IMR-90 (cell line): ENCODE results near the gene B3GNT5. TPM values are rescaled to one million over a fixed set of nuclear protein-coding genes. Genes with fewer than 3 reads are reported as not detected.

Experiments used
- ATAC-seq: fragments of 200-7000 bp; cut with Tn5 transposase; 2 replicates; pipeline ENCODE4 v1.9.1; 2020; ENCODE audit warnings: low read depth, mild to moderate bottlenecking, moderate library complexity
- BruUV-seq: library from RNA; stranded (reverse); fragments of 400-500 nt; replicated peaks from 2 replicates; lab custom pipeline; 2021; lab: Mats Ljungman, UMichigan
- CTCF ChIA-PET: fragments of 300-600 bp; formaldehyde crosslinking; extraction: SDS; loops from one replicate; lab custom pipeline; 2021; ENCODE audit warnings: antibody characterized with exemption; lab: Yijun Ruan, JAX
- POLR2A ChIA-PET: fragments of 300-600 bp; sonication (Branson Sonifier 250); formaldehyde crosslinking; loops from one replicate; lab custom pipeline; 2022; ENCODE audit warnings: antibody characterized with exemption; ENCODE audit not compliant: unreplicated experiment; lab: Charles Lee
- DNase-seq: peaks from one replicate; pipeline ENCODE4 v3.0.0; 2013
- H2AFZ ChIP-seq: replicated peaks from 2 replicates; pipeline ENCODE3; 2013; ENCODE audit warnings: low read length, mild to moderate bottlenecking; ENCODE audit not compliant: poor library complexity
- H2AK5ac ChIP-seq: 2 replicates; pipeline ENCODE4 v1.6.1; 2013; ENCODE audit warnings: low read depth, low read length, inconsistent platforms
- H2AK9ac ChIP-seq: replicated peaks from 2 replicates; pipeline ENCODE3; 2013; ENCODE audit warnings: mild to moderate bottlenecking, low read depth, low read length, moderate library complexity; ENCODE audit not compliant: poor library complexity
- H2BK120ac ChIP-seq: 2 replicates; pipeline ENCODE4 v1.6.1; 2013; ENCODE audit warnings: low read depth, low read length, inconsistent platforms
- H2BK15ac ChIP-seq: 3 replicates; pipeline ENCODE4 v1.6.1; 2013; ENCODE audit warnings: low read depth, low read length, inconsistent platforms
- H2BK20ac ChIP-seq: 2 replicates; pipeline ENCODE4 v1.6.1; 2013; ENCODE audit warnings: low read depth, mild to moderate bottlenecking, inconsistent platforms, low read length, moderate library complexity
- H2BK5ac ChIP-seq: 2 replicates; pipeline ENCODE4 v1.6.1; 2013; ENCODE audit warnings: mild to moderate bottlenecking, low read depth, low read length, inconsistent platforms; ENCODE audit not compliant: poor library complexity, severe bottlenecking
- H3K14ac ChIP-seq: replicated peaks from 2 replicates; pipeline ENCODE4 v1.6.1; 2013; ENCODE audit warnings: low read depth, low read length, inconsistent platforms
- H3K18ac ChIP-seq: 2 replicates; pipeline ENCODE4 v1.6.1; 2013; ENCODE audit warnings: low read depth, low read length, control low read depth
- H3K23ac ChIP-seq: 2 replicates; pipeline ENCODE4 v1.6.1; 2013; ENCODE audit warnings: low read depth, low read length, inconsistent platforms
- H3K27ac ChIP-seq: 2 replicates; pipeline ENCODE4 v1.5.1; 2013; ENCODE audit warnings: mild to moderate bottlenecking, control low read depth, low read length; ENCODE audit not compliant: insufficient read depth
- H3K27me3 ChIP-seq: 2 replicates; pipeline ENCODE4 v1.6.1; 2013; ENCODE audit warnings: low read length; ENCODE audit not compliant: control insufficient read depth, insufficient read depth
- H3K36me3 ChIP-seq: 2 replicates; pipeline ENCODE4 v1.6.1; 2013; ENCODE audit warnings: low read length, mixed read lengths; ENCODE audit not compliant: control insufficient read depth, insufficient read depth
- H3K4ac ChIP-seq: 2 replicates; pipeline ENCODE4 v1.6.1; 2013; ENCODE audit warnings: low read depth, low read length, inconsistent platforms
- H3K4me1 ChIP-seq: 2 replicates; pipeline ENCODE4 v1.6.1; 2013; ENCODE audit warnings: low read length, mixed read lengths; ENCODE audit not compliant: control insufficient read depth, insufficient read depth
- H3K4me2 ChIP-seq: 2 replicates; pipeline ENCODE4 v1.6.1; 2013; ENCODE audit warnings: low read depth, mild to moderate bottlenecking, control low read depth, low read length, moderate library complexity
- H3K4me3 ChIP-seq: 2 replicates; pipeline ENCODE4 v1.5.1; 2013; ENCODE audit warnings: low read depth, mild to moderate bottlenecking, control low read depth, low read length, moderate library complexity; ENCODE audit not compliant: insufficient read depth
- H3K56ac ChIP-seq: 2 replicates; pipeline ENCODE4 v1.6.1; 2013; ENCODE audit warnings: low read length, inconsistent platforms; ENCODE audit not compliant: insufficient read depth; ENCODE audit errors: extremely low read depth
- H3K79me1 ChIP-seq, 2 experiments: 2 replicates each; pipeline ENCODE4 v1.6.1; 2013; ENCODE audit warnings: low read length in 2 of 2, inconsistent platforms in 1 of 2, low read depth in 1 of 2
- H3K9ac ChIP-seq: 2 replicates; pipeline ENCODE4 v1.6.1; 2013; ENCODE audit warnings: low read depth, low read length, control low read depth
- H3K9me1 ChIP-seq: 2 replicates; pipeline ENCODE4 v1.6.1; 2013; ENCODE audit warnings: low read length, inconsistent platforms; ENCODE audit not compliant: insufficient read depth
- H3K9me3 ChIP-seq: 2 replicates; pipeline ENCODE4 v1.6.1; 2013; ENCODE audit warnings: low read length; ENCODE audit not compliant: control insufficient read depth, insufficient read depth
- H4K20me1 ChIP-seq: 2 replicates; pipeline ENCODE4 v1.6.1; 2013; ENCODE audit warnings: low read length, inconsistent platforms; ENCODE audit not compliant: insufficient read depth
- H4K5ac ChIP-seq: 2 replicates; pipeline ENCODE4 v1.6.1; 2013; ENCODE audit warnings: mild to moderate bottlenecking, low read depth, low read length, control low read depth
- H4K8ac ChIP-seq, 2 experiments: 2 replicates each; pipeline ENCODE4 v1.6.1; 2013; ENCODE audit warnings: low read depth in 2 of 2, low read length in 2 of 2, control low read depth in 1 of 2, inconsistent platforms in 1 of 2
- H4K91ac ChIP-seq: 2 replicates; pipeline ENCODE4 v1.6.1; 2013; ENCODE audit warnings: low read depth, low read length, inconsistent platforms; ENCODE audit not compliant: insufficient read depth
- CEBPB ChIP-seq: IDR thresholded peaks from 2 replicates; pipeline ENCODE4 v1.6.1; 2012; ENCODE audit warnings: low read depth, low read length, improper control_type of control experiment
- CHD1 ChIP-seq: IDR thresholded peaks from 2 replicates; pipeline ENCODE4 v1.6.1; 2012; ENCODE audit warnings: low read depth, low read length, improper control_type of control experiment
- CTCF ChIP-seq: conservative IDR thresholded peaks from 2 replicates; pipeline ENCODE4 v1.5.1; 2012; ENCODE audit warnings: mild to moderate bottlenecking, low read depth, low read length, improper control_type of control experiment
- FOS ChIP-seq: fragments of 150-350 bp; IDR thresholded peaks from 2 replicates; pipeline ENCODE4 v1.6.1; 2016; ENCODE audit warnings: low read depth, low read length
- MAZ ChIP-seq: IDR thresholded peaks from 2 replicates; pipeline ENCODE4 v1.6.1; 2012; ENCODE audit warnings: low read depth, mild to moderate bottlenecking, low read length, improper control_type of control experiment, moderate library complexity, borderline replicate concordance
- NFE2L2 ChIP-seq: fragments of 150-350 bp; IDR thresholded peaks from 2 replicates; pipeline ENCODE4 v1.6.1; 2016; ENCODE audit warnings: low read depth, mild to moderate bottlenecking, low read length
- RAD21 ChIP-seq: IDR thresholded peaks from 2 replicates; pipeline ENCODE4 v1.6.1; 2012; ENCODE audit warnings: low read length, improper control_type of control experiment
- RFX5 ChIP-seq: IDR thresholded peaks from 2 replicates; pipeline ENCODE4 v1.8.0; 2012; ENCODE audit warnings: low read depth, mild to moderate bottlenecking, low read length, moderate library complexity
- SMC3 ChIP-seq: fragments of 150-350 bp; IDR thresholded peaks from 2 replicates; pipeline ENCODE4 v1.6.1; 2016; ENCODE audit warnings: low read depth, mild to moderate bottlenecking, antibody characterized with exemption, low read length, moderate library complexity
- USF2 ChIP-seq: fragments of 150-350 bp; IDR thresholded peaks from 2 replicates; pipeline ENCODE4 v1.6.1; 2017; ENCODE audit warnings: mild to moderate bottlenecking, antibody characterized with exemption, low read length, low read depth
- WGBS, 2 experiments: methylation state at CpG; one replicate each; pipeline versions ENCODE4 v1.1.5 to v1.1.7; 2013; ENCODE audit warnings: missing lambda C conversion rate in 2 of 2; ENCODE audit not compliant: insufficient read length in 1 of 2; ENCODE audit errors: extremely low coverage in 2 of 2; 5-methylcytosine and 5-hydroxymethylcytosine counted together
- dilution Hi-C: fragments of 300-500 bp; cut with HindIII; formaldehyde crosslinking; loops from one replicate; pipeline ENCODE4 v1.14.3; 2018; ENCODE audit warnings: low sequenced_read_pairs; ENCODE audit not compliant: unreplicated experiment
- in situ Hi-C: fragments of 300-500 bp; cut with MboI; formaldehyde crosslinking; loops from 3 replicates; pipeline ENCODE4 v1.14.3; 2019; ENCODE audit warnings: low sequenced_read_pairs, inconsistent platforms, mixed read lengths
- intact Hi-C: fragments of 100-400 bp; cut with micrococcal nuclease; formaldehyde crosslinking; loops from 2 replicates; pipeline ENCODE4 v1.10.0; 2022
- polyA plus RNA-seq, 3 experiments: library from polyadenylated mRNA; depleted of rRNA; stranded (reverse); fragments of >200 nt; gene quantifications; 2 replicates each; pipeline ENCODE4 v1.2.3, GENCODE V29; 2012; ENCODE audit warnings: low replicate concordance in 1 of 3
- total RNA-seq: library from RNA; depleted of rRNA; stranded (reverse); fragments of >200 nt; gene quantifications from 2 replicates; pipeline ENCODE4 v1.2.3, GENCODE V29; 2012

B3GNT5 gene
- total and polyA plus RNA-seq, 2 of the 4 experiments (the other 2 are of a cell fraction) = 1.6 to 3.4 TPM

GRCh38 chr3:183317886-183318865 is 65.1 kb downstream of the B3GNT5 start (continued):
- TF ChIP-seq CTCF = no peak

GRCh38 chr3:183318877-183319276 is 65.8 kb downstream of the B3GNT5 start:
- no peak overlapping the region for H2BK20ac ChIP-seq
- H2AK9ac ChIP-seq = no peak overlapping the region
- no peak for ATAC-seq
- H3K9me3 ChIP-seq = no peaks in the 10 kb centered on the region
- H4K8ac ChIP-seq = no peak overlapping the region
- no peak overlapping the region for H4K91ac ChIP-seq
- H3K4me2 ChIP-seq = no peak overlapping the region
- no peak overlapping the region for H3K18ac ChIP-seq
- no peak overlapping the region for H3K23ac ChIP-seq
- no peak overlapping the region for H2AFZ ChIP-seq
- peaks cover 3% of the 10 kb centered on the region; the same call in 1 of the 2 replicates for H3K4me1 ChIP-seq
- no CpG with 5 or more reads among the region's 5 CpGs for WGBS, 2 experiments
- no peak overlapping the region for H3K4me3 ChIP-seq
- no peak overlapping the region for H3K56ac ChIP-seq
- no peak overlapping the region for H3K27ac ChIP-seq
- no peaks in the 10 kb centered on the region; the same call in 1 of the 2 replicates for H3K27me3 ChIP-seq
- no peak for DNase-seq
- H4K5ac ChIP-seq = no peak overlapping the region
- no peak overlapping the region for H2BK5ac ChIP-seq
- no peak overlapping the region for H2AK5ac ChIP-seq
- dilution Hi-C loops = no loop called here
- no TSS peak for BruUV-seq
- no peak overlapping the region for H3K4ac ChIP-seq
- no peak overlapping the region for H2BK120ac ChIP-seq
- H4K20me1 ChIP-seq = no peaks in the 10 kb centered on the region; the same call in 1 of the 2 replicates
- H3K36me3 ChIP-seq = no peaks in the 10 kb centered on the region
- peaks cover 6% of the 10 kb centered on the region for H3K9me1 ChIP-seq
- ChIA-PET POLR2A (no interaction called here), CTCF (no interaction called here)
- H3K79me1 ChIP-seq = no peaks in the 10 kb centered on the region
- intact Hi-C loops = no loop called here
- no peak overlapping the region for H2BK15ac ChIP-seq
- in situ Hi-C loops = no loop called here
- no peak overlapping the region for H3K14ac ChIP-seq
- H3K9ac ChIP-seq = no peak overlapping the region
- TF ChIP-seq CEBPB (no peak), CTCF (no peak), MAZ (no peak), USF2 (no peak), CHD1 (no peak), RFX5 (no peak), NFE2L2 (no peak), RAD21 (no peak), FOS (no peak), SMC3 (no peak)
